Activated B cell treated with CpG ODN at 0.5 μM for 24 hours (primary cell): ENCODE results near the gene LCLAT1. TPM values are rescaled to one million over a fixed set of nuclear protein-coding genes. Genes with fewer than 3 reads are reported as not detected.
A peak's percentile ranks its signal among the peaks of the same experiment; 100 is the strongest.

Source experiments
- ATAC-seq: fragments of 200-7000 bp; cut with Tn5 transposase; one replicate; pipeline ENCODE4 v1.10.0; 2021; ENCODE audit warnings: low read depth, mild to moderate bottlenecking, moderate library complexity
- CTCF ChIA-PET: fragments of 350-600 bp; sonication (Branson Sonifier 250); formaldehyde crosslinking; loops from one replicate; lab custom pipeline; 2021; ENCODE audit warnings: antibody characterized with exemption; lab: Charles Lee
- POLR2A ChIA-PET: fragments of 350-600 bp; sonication (Branson Sonifier 250); formaldehyde crosslinking; loops from one replicate; lab custom pipeline; 2021; ENCODE audit warnings: antibody characterized with exemption; lab: Charles Lee
- DNase-seq: peaks from one replicate; pipeline ENCODE4 v3.0.0; 2022
- H3K27ac Mint-ChIP-seq: one replicate; pipeline ENCODE4 v1.8.0; 2020; ENCODE audit warnings: mixed read lengths
- H3K27me3 Mint-ChIP-seq: one replicate; pipeline ENCODE4 v1.8.0; 2021; ENCODE audit warnings: mixed read lengths
- H3K36me3 Mint-ChIP-seq: one replicate; pipeline ENCODE4 v1.8.0; 2021; ENCODE audit warnings: low read depth, mixed read lengths
- H3K4me1 Mint-ChIP-seq: one replicate; pipeline ENCODE4 v1.8.0; 2021; ENCODE audit warnings: mixed read lengths
- H3K4me3 Mint-ChIP-seq: one replicate; pipeline ENCODE4 v1.8.0; 2020; ENCODE audit warnings: mild to moderate bottlenecking, mixed read lengths
- H3K9me3 Mint-ChIP-seq: one replicate; pipeline ENCODE4 v1.8.0; 2020; ENCODE audit warnings: mixed read lengths
- CTCF ChIP-seq: fragments of 200-600 bp; IDR thresholded peaks from one replicate; pipeline ENCODE4 v1.8.0; 2022; ENCODE audit warnings: antibody characterized with exemption, mild to moderate bottlenecking
- intact Hi-C: fragments of 100-400 bp; cut with micrococcal nuclease; formaldehyde crosslinking; loops from one replicate; pipeline ENCODE4 v1.15.1; 2024
- total RNA-seq: library from RNA; stranded (reverse); gene quantifications from 2 replicates; pipeline ENCODE4 v1.2.3, GENCODE V29; 2022

LCLAT1 gene
- total RNA-seq, 1 donor from 2014 or later = 25.9 TPM

GRCh38 chr2:30664761-30665358, 217.8 kb downstream of the LCLAT1 start:
- Mint-ChIP-seq H3K27me3 (no peaks in the 10 kb centered on the region), H3K27ac (no peak overlapping the region), H3K36me3 (peaks cover 2% of the 10 kb centered on the region), H3K9me3 (peaks cover 19% of the 10 kb centered on the region), H3K4me3 (no peak overlapping the region), H3K4me1 (peaks cover 4% of the 10 kb centered on the region)
- DNase-seq (no peak), ATAC-seq (no peak)
- POLR2A ChIA-PET = no interaction called here
- intact Hi-C loops = no loop called here
- CTCF ChIA-PET = no interaction called here
- TF ChIP-seq CTCF = no peak

GRCh38 chr2:30665761-30666265, 218.8 kb downstream of the LCLAT1 start:
- ATAC-seq = no peak
- TF ChIP-seq CTCF = no peak
- intact Hi-C loops = no loop called here
- H3K27me3 Mint-ChIP-seq = no peaks in the 10 kb centered on the region
- ChIA-PET POLR2A (no interaction called here), CTCF (no interaction called here)
- H3K4me3 Mint-ChIP-seq = no peak overlapping the region
- peaks cover 4% of the 10 kb centered on the region for H3K4me1 Mint-ChIP-seq
- H3K36me3 Mint-ChIP-seq = peaks cover 6% of the 10 kb centered on the region
- DNase-seq = no peak
- H3K9me3 Mint-ChIP-seq = peaks cover 29% of the 10 kb centered on the region
- peak overlapping the region; percentile 27 for H3K27ac Mint-ChIP-seq

GRCh38 chr2:30666266-30666874, 219.3 kb downstream of the LCLAT1 start:
- Mint-ChIP-seq H3K4me3 (no peak overlapping the region), H3K9me3 (peaks cover 29% of the 10 kb centered on the region), H3K4me1 (peaks cover 4% of the 10 kb centered on the region), H3K36me3 (peaks cover 6% of the 10 kb centered on the region), H3K27me3 (no peaks in the 10 kb centered on the region), H3K27ac (peak overlapping the region; percentile 58)
- no peak for DNase-seq
- ChIA-PET CTCF (no interaction called here), POLR2A (no interaction called here)
- peak; percentile 52 for ATAC-seq
- intact Hi-C loops = no loop called here
- no peak for TF ChIP-seq CTCF

GRCh38 chr2:30670453-30670852, 223.4 kb downstream of the LCLAT1 start:
- no peak for TF ChIP-seq CTCF
- CTCF ChIA-PET = no interaction called here
- Mint-ChIP-seq H3K4me1 (peaks cover 4% of the 10 kb centered on the region), H3K4me3 (no peak overlapping the region), H3K9me3 (peaks cover 29% of the 10 kb centered on the region), H3K27me3 (no peaks in the 10 kb centered on the region), H3K27ac (no peak overlapping the region), H3K36me3 (peaks cover 6% of the 10 kb centered on the region)
- ATAC-seq = no peak
- intact Hi-C loops = no loop called here
- no peak for DNase-seq
- POLR2A ChIA-PET = no interaction called here

- no peak for DNase-seq
- Mint-ChIP-seq H3K4me3 (no peak overlapping the region), H3K27me3 (no peaks in the 10 kb centered on the region), H3K27ac (no peak overlapping the region), H3K36me3 (peaks cover 4% of the 10 kb centered on the region), H3K9me3 (peaks cover 13% of the 10 kb centered on the region), H3K4me1 (no peaks in the 10 kb centered on the region)
- intact Hi-C loops = no loop called here
- no peak for TF ChIP-seq CTCF
- no peak for ATAC-seq
- POLR2A ChIA-PET = no interaction called here
- CTCF ChIA-PET = no interaction called here
These were observed 226.1 kb downstream of the LCLAT1 start for GRCh38 chr2:30673127-30673526.
